GF-D8 (cell line): Measurements from ENCODE around the gene FAM193A.
"Not testable (repeated sequence)": the region's sequence is repeated elsewhere in the genome, so short reads cannot be mapped to it uniquely, and the experiment has no call there.

ENCODE experiments used
- DNase-seq: peaks from one replicate; lab custom pipeline; 2025; lab: John Stamatoyannopoulos, UW

Gene FAM193A

GRCh38 chr4:2574009-2574408 lies 37.6 kb downstream of the FAM193A start:
- DNase-seq: peak; percentile 4

GRCh38 chr4:2574863-2575262 lies 38.4 kb downstream of the FAM193A start:
- DNase-seq: peak; percentile 58

GRCh38 chr4:2576290-2576689 lies 39.8 kb downstream of the FAM193A start:
- no peak for DNase-seq

- no peak for DNase-seq
Measured at GRCh38 chr4:2578106-2578505, 41.7 kb downstream of the FAM193A start.

GRCh38 chr4:2579910-2580309 lies 43.5 kb downstream of the FAM193A start:
- no peak for DNase-seq

GRCh38 chr4:2583092-2583491 lies 46.6 kb downstream of the FAM193A start:
- no peak for DNase-seq

GRCh38 chr4:2583517-2583916 lies 47.1 kb downstream of the FAM193A start:
- no peak for DNase-seq

GRCh38 chr4:2586502-2586901 lies 50.1 kb downstream of the FAM193A start:
- no peak for DNase-seq

GRCh38 chr4:2587213-2587823 lies 50.9 kb downstream of the FAM193A start:
- no peak for DNase-seq

- DNase-seq: no peak
Measured at GRCh38 chr4:2588259-2588658, 51.8 kb downstream of the FAM193A start.

- DNase-seq: peak; percentile 86
Measured at GRCh38 chr4:2591189-2591588, 54.7 kb downstream of the FAM193A start.

GRCh38 chr4:2592014-2592413 lies 55.6 kb downstream of the FAM193A start:
- DNase-seq: not testable (repeated sequence)

GRCh38 chr4:2592572-2592971 lies 56.1 kb downstream of the FAM193A start:
- DNase-seq: peak; percentile 25

- DNase-seq: no peak
Measured at GRCh38 chr4:2593003-2593402, 56.6 kb downstream of the FAM193A start.

GRCh38 chr4:2595436-2595835 lies 59.0 kb downstream of the FAM193A start:
- no peak for DNase-seq

GRCh38 chr4:2595952-2596552 lies 59.6 kb downstream of the FAM193A start:
- no peak for DNase-seq

GRCh38 chr4:2596611-2597010 lies 60.2 kb downstream of the FAM193A start:
- no peak for DNase-seq

- peak; percentile 54 for DNase-seq
Measured at GRCh38 chr4:2598511-2599303, 62.3 kb downstream of the FAM193A start.

- no peak for DNase-seq
Measured at GRCh38 chr4:2599304-2599654, 62.8 kb downstream of the FAM193A start.

GRCh38 chr4:2600878-2601277 lies 64.4 kb downstream of the FAM193A start:
- DNase-seq: no peak

- DNase-seq: no peak
Measured at GRCh38 chr4:2604614-2605013, 68.2 kb downstream of the FAM193A start.

GRCh38 chr4:2606960-2607506 lies 70.6 kb downstream of the FAM193A start:
- DNase-seq: no peak

- no peak for DNase-seq
Measured at GRCh38 chr4:2607822-2608221, 71.4 kb downstream of the FAM193A start.
